ENCODE measurements around the gene ZFYVE9.
"Not testable (repeated sequence)": the region's sequence is repeated elsewhere in the genome, so short reads cannot be mapped to it uniquely, and the experiment has no call there.

ZFYVE9 gene, protein sequence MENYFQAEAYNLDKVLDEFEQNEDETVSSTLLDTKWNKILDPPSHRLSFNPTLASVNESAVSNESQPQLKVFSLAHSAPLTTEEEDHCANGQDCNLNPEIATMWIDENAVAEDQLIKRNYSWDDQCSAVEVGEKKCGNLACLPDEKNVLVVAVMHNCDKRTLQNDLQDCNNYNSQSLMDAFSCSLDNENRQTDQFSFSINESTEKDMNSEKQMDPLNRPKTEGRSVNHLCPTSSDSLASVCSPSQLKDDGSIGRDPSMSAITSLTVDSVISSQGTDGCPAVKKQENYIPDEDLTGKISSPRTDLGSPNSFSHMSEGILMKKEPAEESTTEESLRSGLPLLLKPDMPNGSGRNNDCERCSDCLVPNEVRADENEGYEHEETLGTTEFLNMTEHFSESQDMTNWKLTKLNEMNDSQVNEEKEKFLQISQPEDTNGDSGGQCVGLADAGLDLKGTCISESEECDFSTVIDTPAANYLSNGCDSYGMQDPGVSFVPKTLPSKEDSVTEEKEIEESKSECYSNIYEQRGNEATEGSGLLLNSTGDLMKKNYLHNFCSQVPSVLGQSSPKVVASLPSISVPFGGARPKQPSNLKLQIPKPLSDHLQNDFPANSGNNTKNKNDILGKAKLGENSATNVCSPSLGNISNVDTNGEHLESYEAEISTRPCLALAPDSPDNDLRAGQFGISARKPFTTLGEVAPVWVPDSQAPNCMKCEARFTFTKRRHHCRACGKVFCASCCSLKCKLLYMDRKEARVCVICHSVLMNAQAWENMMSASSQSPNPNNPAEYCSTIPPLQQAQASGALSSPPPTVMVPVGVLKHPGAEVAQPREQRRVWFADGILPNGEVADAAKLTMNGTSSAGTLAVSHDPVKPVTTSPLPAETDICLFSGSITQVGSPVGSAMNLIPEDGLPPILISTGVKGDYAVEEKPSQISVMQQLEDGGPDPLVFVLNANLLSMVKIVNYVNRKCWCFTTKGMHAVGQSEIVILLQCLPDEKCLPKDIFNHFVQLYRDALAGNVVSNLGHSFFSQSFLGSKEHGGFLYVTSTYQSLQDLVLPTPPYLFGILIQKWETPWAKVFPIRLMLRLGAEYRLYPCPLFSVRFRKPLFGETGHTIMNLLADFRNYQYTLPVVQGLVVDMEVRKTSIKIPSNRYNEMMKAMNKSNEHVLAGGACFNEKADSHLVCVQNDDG (N-terminal part only)

GRCh38 chr1:52141513-52142219 lies at the start of gene ZFYVE9:
Gene ZFYVE9 (plus strand): TSS chr1:52142089. CDS start chr1:52233207, 91,118 bp downstream.
- H3K27ac ChIP-seq, result peak within 1 kb of the TSS; percentile 49
- TF ChIP-seq, protein P1, sequence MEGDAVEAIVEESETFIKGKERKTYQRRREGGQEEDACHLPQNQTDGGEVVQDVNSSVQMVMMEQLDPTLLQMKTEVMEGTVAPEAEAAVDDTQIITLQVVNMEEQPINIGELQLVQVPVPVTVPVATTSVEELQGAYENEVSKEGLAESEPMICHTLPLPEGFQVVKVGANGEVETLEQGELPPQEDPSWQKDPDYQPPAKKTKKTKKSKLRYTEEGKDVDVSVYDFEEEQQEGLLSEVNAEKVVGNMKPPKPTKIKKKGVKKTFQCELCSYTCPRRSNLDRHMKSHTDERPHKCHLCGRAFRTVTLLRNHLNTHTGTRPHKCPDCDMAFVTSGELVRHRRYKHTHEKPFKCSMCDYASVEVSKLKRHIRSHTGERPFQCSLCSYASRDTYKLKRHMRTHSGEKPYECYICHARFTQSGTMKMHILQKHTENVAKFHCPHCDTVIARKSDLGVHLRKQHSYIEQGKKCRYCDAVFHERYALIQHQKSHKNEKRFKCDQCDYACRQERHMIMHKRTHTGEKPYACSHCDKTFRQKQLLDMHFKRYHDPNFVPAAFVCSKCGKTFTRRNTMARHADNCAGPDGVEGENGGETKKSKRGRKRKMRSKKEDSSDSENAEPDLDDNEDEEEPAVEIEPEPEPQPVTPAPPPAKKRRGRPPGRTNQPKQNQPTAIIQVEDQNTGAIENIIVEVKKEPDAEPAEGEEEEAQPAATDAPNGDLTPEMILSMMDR (IDR thresholded peaks at IDR 0.05), result peak; percentile 92
- no peak for TF ChIP-seq ZFX (IDR thresholded peaks at IDR 0.05; ENCODE audit: borderline replicate concordance)

GRCh38 chr1:52094300-52094699 lies 47.6 kb upstream of the ZFYVE9 start:
- H3K27ac ChIP-seq, result not testable (repeated sequence)

DNA sequence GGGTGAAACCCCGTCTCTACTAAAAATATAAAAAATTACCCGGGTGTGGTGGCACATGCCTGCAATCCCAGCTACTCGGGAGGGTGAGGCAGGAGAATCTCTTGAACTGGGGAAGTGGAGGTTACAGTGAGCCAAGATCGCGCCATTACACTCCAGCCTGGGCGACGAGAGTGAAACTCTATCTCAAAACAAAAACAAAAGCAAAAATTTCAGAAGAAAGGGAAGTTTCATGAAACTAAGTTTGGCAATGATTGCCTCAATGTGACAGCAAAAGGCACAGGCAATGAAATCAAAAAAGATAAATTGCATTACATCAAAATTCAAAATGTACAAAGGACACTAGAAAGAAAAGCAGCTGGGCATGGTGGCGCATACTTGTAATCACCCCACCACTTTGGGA lies 45.7 kb upstream of the ZFYVE9 start:
- TF ChIP-seq, protein P1 (IDR thresholded peaks at IDR 0.05), result no peak
- TF ChIP-seq ZFX (IDR thresholded peaks at IDR 0.05; ENCODE audit: borderline replicate concordance), result no peak
- no peak overlapping the region for H3K27ac ChIP-seq

DNA sequence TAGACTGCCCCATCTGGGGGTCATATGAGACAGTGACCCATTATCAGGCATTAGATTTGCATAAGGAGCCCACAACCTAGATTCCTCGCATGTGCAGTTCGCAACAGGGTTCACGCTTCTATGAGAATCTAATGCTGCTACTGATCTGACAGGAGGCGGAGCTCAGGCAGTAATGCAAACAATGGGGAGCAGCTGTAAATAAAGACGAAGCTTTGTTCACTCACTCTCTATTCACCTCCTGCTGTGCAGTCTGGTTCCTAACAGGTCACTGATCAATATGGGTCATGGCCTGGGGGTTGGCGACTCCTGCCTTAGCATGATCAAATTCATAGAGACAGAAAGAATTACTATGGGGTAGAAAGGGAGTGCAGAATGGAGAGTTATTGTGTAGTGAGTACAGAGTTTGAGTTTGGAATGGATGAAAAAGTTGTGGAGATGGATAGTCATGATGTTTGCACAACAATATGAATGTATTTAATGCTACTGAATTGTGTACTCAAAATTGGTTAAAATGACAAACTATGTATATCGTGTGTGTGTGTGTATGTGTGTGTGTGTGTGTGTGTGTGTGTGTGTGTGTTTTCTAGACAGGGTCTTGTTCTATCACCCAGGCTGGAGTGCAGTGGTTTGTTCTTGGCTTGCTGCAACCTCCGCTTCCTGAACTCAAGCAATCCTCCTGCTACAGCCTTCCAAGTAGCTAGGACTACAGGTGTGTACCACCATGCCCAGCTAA lies 43.6 kb upstream of the ZFYVE9 start:
- TF ChIP-seq ZFX (IDR thresholded peaks at IDR 0.05; ENCODE audit: borderline replicate concordance), result no peak
- TF ChIP-seq, protein P1 (IDR thresholded peaks at IDR 0.05), result no peak
- no peak overlapping the region for H3K27ac ChIP-seq

- no peak overlapping the region for H3K27ac ChIP-seq
These were observed 39.4 kb upstream of the ZFYVE9 start for GRCh38 chr1:52102336-52103013.

GRCh38 chr1:52111492-52111891 lies 30.4 kb upstream of the ZFYVE9 start:
- H3K27ac ChIP-seq, result no peak overlapping the region
- TF ChIP-seq, protein P1 (IDR thresholded peaks at IDR 0.05), result no peak
- no peak for TF ChIP-seq ZFX (IDR thresholded peaks at IDR 0.05; ENCODE audit: borderline replicate concordance)

More at GRCh38 chr1:52102336-52103013, 39.4 kb upstream of the ZFYVE9 start:
- no peak for TF ChIP-seq ZFX (IDR thresholded peaks at IDR 0.05; ENCODE audit: borderline replicate concordance)
- TF ChIP-seq, protein P1 (IDR thresholded peaks at IDR 0.05), result no peak

All from 22Rv1 (cell line).